D721Med (cell line): Measurements from ENCODE around the gene COMMD1.

Source experiments
- DNase-seq: peaks from one replicate; pipeline ENCODE4 v3.0.0; 2011; ENCODE audit warnings: low spot score; ENCODE audit not compliant: insufficient read length
- FAIRE-seq: peaks from 2 replicates; lab custom pipeline; 2011; peaks lifted over from hg19 to GRCh38; lab: Jason Lieb, UNC
- CTCF ChIP-seq: IDR thresholded peaks from 2 replicates; pipeline ENCODE4 v1.5.1; 2012; ENCODE audit warnings: mild to moderate bottlenecking, control low read depth; ENCODE audit not compliant: insufficient read depth; ENCODE audit errors: missing control alignments

Gene COMMD1

GRCh38 chr2:61988462-61989366 is 83.2 kb downstream of the COMMD1 start:
- DNase-seq (no peak), FAIRE-seq (no peak)
- no peak for TF ChIP-seq CTCF

DNA sequence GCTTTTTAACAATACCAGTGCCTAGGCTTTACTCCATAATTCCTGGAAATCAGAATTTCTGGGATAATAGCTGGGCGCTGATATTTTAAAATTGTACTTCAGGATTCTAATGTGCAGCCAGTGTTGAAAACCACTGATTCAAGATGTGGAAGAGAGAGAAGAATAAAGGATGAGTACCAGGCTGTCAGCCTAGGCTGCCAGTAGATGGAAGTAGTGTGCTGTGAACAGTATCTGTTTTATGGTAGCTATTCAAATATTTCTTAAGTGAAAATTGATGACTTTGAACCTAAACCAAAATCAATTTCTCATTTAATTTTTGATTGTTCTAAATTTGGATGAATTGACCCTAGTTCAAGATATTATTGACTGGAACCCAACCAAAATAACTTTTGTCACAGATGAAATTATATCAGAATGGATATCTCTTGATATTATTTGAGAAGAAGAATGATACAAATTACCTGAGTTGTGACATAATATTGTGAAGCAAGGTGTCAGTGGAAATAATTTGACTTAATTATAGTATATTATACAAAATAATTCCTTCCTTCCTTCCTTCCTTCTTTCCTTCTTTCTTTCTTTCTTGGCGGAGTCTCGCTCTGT is 88.0 kb downstream of the COMMD1 start:
- peak; percentile 95 for TF ChIP-seq CTCF
- FAIRE-seq = no peak

DNA sequence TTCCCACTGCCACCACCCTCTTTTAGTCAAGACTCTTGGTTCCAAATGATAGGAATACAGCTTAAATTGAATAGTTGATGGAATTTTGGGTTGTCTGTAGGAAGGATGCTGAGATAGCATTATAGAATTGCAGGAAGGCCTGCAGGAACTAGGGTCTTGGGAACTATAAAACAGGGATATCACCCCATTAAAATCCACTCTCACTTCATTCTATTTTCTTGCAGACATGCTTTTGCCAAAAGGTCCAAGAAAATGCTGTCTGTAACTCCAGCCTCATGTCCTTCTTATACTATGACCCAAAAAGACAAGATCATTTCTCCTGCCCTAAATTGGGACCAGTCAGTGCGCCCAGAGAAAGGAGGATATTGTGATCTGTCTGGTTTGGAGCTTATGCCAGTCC is 89.1 kb downstream of the COMMD1 start:
- no peak for DNase-seq
- FAIRE-seq = no peak
- TF ChIP-seq CTCF = no peak

More for the DNA sequence above, 88.0 kb downstream of the COMMD1 start:
- no peak for DNase-seq

- no peak for FAIRE-seq
- DNase-seq = no peak
- no peak for TF ChIP-seq CTCF
Observed at GRCh38 chr2:61995065-61995464, 89.6 kb downstream of the COMMD1 start.

GRCh38 chr2:61995515-61995914 is 90.0 kb downstream of the COMMD1 start:
- no peak for TF ChIP-seq CTCF
- FAIRE-seq (no peak), DNase-seq (no peak)

DNA sequence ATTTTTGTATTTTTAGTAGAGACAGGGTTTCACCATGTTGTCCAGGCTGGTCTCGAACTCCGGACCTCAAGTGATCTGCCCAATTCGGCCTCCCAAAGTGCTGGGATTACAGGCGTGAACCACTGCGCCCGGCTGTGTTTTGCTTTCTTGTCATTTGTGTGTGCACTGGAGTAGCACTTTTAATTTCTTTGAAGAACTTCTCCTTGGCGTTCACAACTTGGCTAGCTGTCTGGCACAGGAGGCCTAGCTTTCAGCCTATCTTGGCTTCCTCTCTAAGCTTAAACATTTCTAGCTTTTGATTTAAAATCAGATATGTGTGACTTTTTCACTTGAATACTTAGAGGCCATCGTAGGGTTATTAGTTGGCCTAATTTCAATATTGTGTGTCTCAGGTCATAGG is 93.0 kb downstream of the COMMD1 start:
- DNase-seq = no peak
- no peak for FAIRE-seq
- TF ChIP-seq CTCF = no peak

DNA sequence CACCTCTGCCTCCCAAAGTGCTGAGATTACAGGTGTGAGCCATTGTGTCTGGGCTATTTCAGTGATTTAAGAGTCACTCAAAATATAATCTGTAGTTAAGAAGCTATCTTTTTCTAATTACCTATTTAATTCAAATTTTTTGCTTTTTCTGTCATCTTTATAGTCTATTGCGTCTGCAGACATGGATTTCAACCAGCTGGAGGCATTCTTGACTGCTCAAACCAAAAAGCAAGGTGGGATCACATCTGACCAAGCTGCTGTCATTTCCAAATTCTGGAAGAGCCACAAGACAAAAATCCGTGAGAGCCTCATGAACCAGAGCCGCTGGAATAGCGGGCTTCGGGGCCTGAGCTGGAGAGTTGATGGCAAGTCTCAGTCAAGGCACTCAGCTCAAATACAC is 95.1 kb downstream of the COMMD1 start:
- no peak for FAIRE-seq
- no peak for DNase-seq
- TF ChIP-seq CTCF = no peak
